Endothelial cell of umbilical vein (primary cell): Measurements from ENCODE around the gene PDE7B.

Source experiments
- CTCF ChIP-seq, 2 donors: IDR thresholded peaks; 1 replicate in 1 of 2; 2 replicates in 1 of 2; pipeline ENCODE4 v1.5.1; 2011; ENCODE audit warnings: low read length in 2 of 2, mild to moderate bottlenecking in 2 of 2, moderate library complexity in 2 of 2, control low read depth in 1 of 2, inconsistent platforms in 1 of 2, low read depth in 1 of 2; ENCODE audit not compliant: insufficient read depth in 1 of 2; ENCODE audit errors: extremely low read depth in 1 of 2
- FOS ChIP-seq: IDR thresholded peaks from 2 replicates; pipeline ENCODE4 v1.6.1; 2011; ENCODE audit warnings: mild to moderate bottlenecking, low read length, moderate library complexity, borderline replicate concordance; ENCODE audit not compliant: insufficient read depth
- MAX ChIP-seq: IDR thresholded peaks from 2 replicates; pipeline ENCODE4 v1.6.1; 2011; ENCODE audit not compliant: insufficient read depth, insufficient read length
- POLR2A ChIP-seq: IDR thresholded peaks from 2 replicates; pipeline ENCODE4 v1.6.1; 2012; ENCODE audit warnings: low read depth, mild to moderate bottlenecking, control low read depth, low read length
- POLR2AphosphoS5 ChIP-seq: IDR thresholded peaks from 2 replicates; pipeline ENCODE4 v1.6.1; 2012; ENCODE audit warnings: low read depth, mild to moderate bottlenecking, control low read depth, low read length, moderate library complexity; ENCODE audit not compliant: insufficient read depth

- TF ChIP-seq CTCF (IDR thresholded peaks at IDR 0.05; ENCODE audit: extremely low read depth in 1 of 2, insufficient read depth in 1 of 2, low read depth in 1 of 2, low read length in 2 of 2) (no peak), POLR2A (no peak), FOS (no peak), POLR2AphosphoS5 (no peak), MAX (no peak)
Observed at GRCh38 chr6:135906542-135906941, 55.0 kb downstream of the PDE7B start.
